NCI-H146 treated with DMSO at 0.1 percent for 48 hours (cell line): ENCODE results near the gene AEBP2.
"Not testable (repeated sequence)": the region's sequence is repeated elsewhere in the genome, so short reads cannot be mapped to it uniquely, and the experiment has no call there.

Experiments used
- DNase-seq: peaks from one replicate; lab custom pipeline; 2025; ENCODE audit not compliant: unreplicated experiment; lab: John Stamatoyannopoulos, UW

Gene AEBP2

GRCh38 chr12:19451196-19451595 is 11.9 kb downstream of the AEBP2 start:
- no peak for DNase-seq

GRCh38 chr12:19453961-19454360 is 14.7 kb downstream of the AEBP2 start:
- no peak for DNase-seq

GRCh38 chr12:19454837-19455236 is 15.5 kb downstream of the AEBP2 start:
- no peak for DNase-seq

- DNase-seq, result no peak
Observed at GRCh38 chr12:19456176-19456575, 16.9 kb downstream of the AEBP2 start.

- no peak for DNase-seq
Observed at GRCh38 chr12:19457561-19457960, 18.3 kb downstream of the AEBP2 start.

GRCh38 chr12:19458733-19459132 is 19.4 kb downstream of the AEBP2 start:
- DNase-seq, result no peak

GRCh38 chr12:19461999-19462398 is 22.7 kb downstream of the AEBP2 start:
- no peak for DNase-seq

GRCh38 chr12:19462406-19462805 is 23.1 kb downstream of the AEBP2 start:
- no peak for DNase-seq

- no peak for DNase-seq
Observed at GRCh38 chr12:19464192-19464580, 24.9 kb downstream of the AEBP2 start.

GRCh38 chr12:19465711-19466110 is 26.4 kb downstream of the AEBP2 start:
- DNase-seq, result no peak

GRCh38 chr12:19474147-19474546 is 34.9 kb downstream of the AEBP2 start:
- no peak for DNase-seq

- not testable (repeated sequence) for DNase-seq
Observed at GRCh38 chr12:19475884-19476505, 36.7 kb downstream of the AEBP2 start.

GRCh38 chr12:19477071-19477470 is 37.8 kb downstream of the AEBP2 start:
- no peak for DNase-seq

GRCh38 chr12:19480459-19480858 is 41.2 kb downstream of the AEBP2 start:
- DNase-seq, result no peak

GRCh38 chr12:19482036-19482435 is 42.7 kb downstream of the AEBP2 start:
- DNase-seq, result no peak

- DNase-seq, result no peak
Observed at GRCh38 chr12:19482551-19483109, 43.3 kb downstream of the AEBP2 start.

GRCh38 chr12:19483727-19484126 is 44.4 kb downstream of the AEBP2 start:
- DNase-seq, result no peak

- DNase-seq, result no peak
Observed at GRCh38 chr12:19484738-19485137, 45.4 kb downstream of the AEBP2 start.

- DNase-seq, result no peak
Observed at GRCh38 chr12:19485240-19485639, 45.9 kb downstream of the AEBP2 start.

GRCh38 chr12:19489168-19489567 is 49.9 kb downstream of the AEBP2 start:
- DNase-seq, result no peak

GRCh38 chr12:19490908-19491307 is 51.6 kb downstream of the AEBP2 start:
- DNase-seq, result no peak

- DNase-seq, result no peak
Observed at GRCh38 chr12:19491863-19492262, 52.6 kb downstream of the AEBP2 start.

- no peak for DNase-seq
Observed at GRCh38 chr12:19496219-19496878, 57.1 kb downstream of the AEBP2 start.
